VCaP (cell line): ENCODE results near the gene CDH13.

Experiments used
- H3K27ac ChIP-seq: fragments of 450-650 bp; 2 replicates; pipeline ENCODE4 v1.5.1; 2017
- CTCF ChIP-seq: fragments of 450-650 bp; conservative IDR thresholded peaks from 2 replicates; pipeline ENCODE4 v1.5.1; 2017; ENCODE audit warnings: mild to moderate bottlenecking, moderate library complexity

The CDH13 gene

GRCh38 chr16:82967424-82967823 lies 340.7 kb downstream of the CDH13 start:
- no peak for TF ChIP-seq CTCF
- no peak overlapping the region for H3K27ac ChIP-seq

- TF ChIP-seq CTCF: no peak
- H3K27ac ChIP-seq: no peak overlapping the region
Observed at GRCh38 chr16:82971126-82971525, 344.4 kb downstream of the CDH13 start.

- H3K27ac ChIP-seq: no peak overlapping the region
- no peak for TF ChIP-seq CTCF
Observed at GRCh38 chr16:82972331-82972919, 345.7 kb downstream of the CDH13 start.

- no peak overlapping the region for H3K27ac ChIP-seq
- TF ChIP-seq CTCF: no peak
Observed at GRCh38 chr16:82979406-82980111, 352.8 kb downstream of the CDH13 start.

- H3K27ac ChIP-seq: no peak overlapping the region
- no peak for TF ChIP-seq CTCF
Observed at GRCh38 chr16:82980810-82981209, 354.0 kb downstream of the CDH13 start.

- no peak for TF ChIP-seq CTCF
Observed at GRCh38 chr16:82987767-82988166, 361.0 kb downstream of the CDH13 start.

GRCh38 chr16:82990155-82990554 lies 363.4 kb downstream of the CDH13 start:
- TF ChIP-seq CTCF: no peak

More at GRCh38 chr16:82987767-82988166, 361.0 kb downstream of the CDH13 start:
- H3K27ac ChIP-seq: no peak overlapping the region

More at GRCh38 chr16:82990155-82990554, 363.4 kb downstream of the CDH13 start:
- no peak overlapping the region for H3K27ac ChIP-seq
